Ovary (tissue), 3 donors: Measurements from ENCODE around the gene NCAM1.

ENCODE experiments used
- CTCF ChIP-seq, 3 donors: fragments of 450-650 bp in 2 of 3; fragments of 200-600 bp in 1 of 3; IDR thresholded peaks; one replicate each; pipeline versions ENCODE4 v1.5.1 to v1.8.0; 2016 to 2022; ENCODE audit warnings: antibody characterized with exemption in 3 of 3, mild to moderate bottlenecking in 1 of 3
- POLR2A ChIP-seq: fragments of 450-650 bp; IDR thresholded peaks from one replicate; pipeline ENCODE4 v1.6.1; 2017; ENCODE audit warnings: antibody characterized with exemption, mild to moderate bottlenecking, moderate library complexity
- donor health status: DM: no; HTN: no; CAD: no.

DNA sequence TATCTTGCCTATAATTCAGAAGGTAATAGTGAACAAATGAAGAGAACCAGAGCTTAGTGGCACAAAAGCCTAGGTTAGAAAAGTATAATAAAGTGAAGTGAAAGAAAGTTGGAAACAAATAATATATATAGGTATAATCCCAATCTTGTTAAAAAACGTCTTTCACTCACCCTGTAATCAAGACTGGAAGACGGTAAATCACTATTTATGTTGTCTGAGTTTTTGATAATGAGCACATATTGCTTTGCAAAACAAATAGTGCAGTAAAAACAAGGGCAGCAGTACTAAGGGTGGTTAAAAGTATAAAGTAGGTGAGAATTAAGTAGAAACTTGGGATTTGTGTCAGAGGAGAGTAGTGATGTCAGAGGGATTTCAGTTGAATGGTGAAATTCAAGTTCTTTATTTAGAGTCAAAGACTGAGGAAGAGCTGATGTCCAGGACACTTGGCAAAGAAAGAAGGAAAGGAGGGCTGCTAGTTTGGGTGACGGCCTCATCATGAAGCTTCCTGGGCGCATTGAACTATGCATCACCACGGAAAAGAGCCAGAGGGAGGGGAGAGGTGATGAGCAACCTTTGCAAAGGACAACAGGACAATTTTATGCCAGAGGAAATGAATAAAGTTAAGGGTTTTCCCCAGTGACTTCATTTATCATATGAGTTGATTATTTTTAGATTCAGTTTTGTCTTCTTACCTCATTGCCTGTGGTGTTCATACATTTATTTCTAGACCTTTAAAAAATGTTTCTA, 11.4 kb downstream of the NCAM1 start:
- no peak for TF ChIP-seq POLR2A
- TF ChIP-seq CTCF (IDR thresholded peaks at IDR 0.05) = no peak
